ENCODE measurements around the gene TMEM245. TPM values are rescaled to one million over a fixed set of nuclear protein-coding genes. Genes with fewer than 3 reads are reported as not detected.

TMEM245 gene
- total and polyA plus RNA-seq, 4 donors = 34.7 to 82.8 (median 49.1) TPM

- no peaks in the 10 kb centered on the region for H3K4me1 ChIP-seq (ENCODE audit: control insufficient read depth, insufficient read depth, low read length)
- DNase-seq (ENCODE audit: low read depth in 4 of 6, low spot score in 6 of 6) = no peak
- H3K27me3 ChIP-seq (ENCODE audit: control insufficient read depth, insufficient read depth, low read length) = no peaks in the 10 kb centered on the region
- no CpG with 5 or more reads among the region's 2 CpGs for WGBS (ENCODE audit: insufficient coverage)
- H3K4me3 ChIP-seq (ENCODE audit: low read depth, low read length) = no peak overlapping the region
- H3K9me3 ChIP-seq (ENCODE audit: control insufficient read depth, insufficient read depth, low read length) = no peaks in the 10 kb centered on the region
- no peak overlapping the region for H3K27ac ChIP-seq (ENCODE audit: low read depth, low read length)
- peaks cover 4% of the 10 kb centered on the region for H3K36me3 ChIP-seq (ENCODE audit: control insufficient read depth, insufficient read depth, low read length)
Measured at GRCh38 chr9:109082091-109082620, 37.6 kb downstream of the TMEM245 start.

GRCh38 chr9:109074236-109074889 lies 45.4 kb downstream of the TMEM245 start:
- Histone ChIP-seq H3K4me3 (ENCODE audit: low read depth, low read length) (no peak overlapping the region), H3K36me3 (ENCODE audit: control insufficient read depth, insufficient read depth, low read length) (peaks cover 12% of the 10 kb centered on the region), H3K27me3 (ENCODE audit: control insufficient read depth, insufficient read depth, low read length) (no peaks in the 10 kb centered on the region), H3K9me3 (ENCODE audit: control insufficient read depth, insufficient read depth, low read length) (no peaks in the 10 kb centered on the region), H3K27ac (ENCODE audit: low read depth, low read length) (no peak overlapping the region), H3K4me1 (ENCODE audit: control insufficient read depth, insufficient read depth, low read length) (no peaks in the 10 kb centered on the region)
- no peak for DNase-seq (ENCODE audit: low read depth in 4 of 6, low spot score in 6 of 6)
- no CpG with 5 or more reads among the region's 7 CpGs for WGBS (ENCODE audit: insufficient coverage)

GRCh38 chr9:109072821-109073435 lies 46.8 kb downstream of the TMEM245 start:
- no peaks in the 10 kb centered on the region for H3K9me3 ChIP-seq (ENCODE audit: control insufficient read depth, insufficient read depth, low read length)
- H3K4me1 ChIP-seq (ENCODE audit: control insufficient read depth, insufficient read depth, low read length) = no peaks in the 10 kb centered on the region
- DNase-seq (ENCODE audit: low read depth in 4 of 6, low spot score in 6 of 6) = no peak
- no peak overlapping the region for H3K4me3 ChIP-seq (ENCODE audit: low read depth, low read length)
- H3K27me3 ChIP-seq (ENCODE audit: control insufficient read depth, insufficient read depth, low read length) = no peaks in the 10 kb centered on the region
- H3K36me3 ChIP-seq (ENCODE audit: control insufficient read depth, insufficient read depth, low read length) = peaks cover 20% of the 10 kb centered on the region
- no CpG with 5 or more reads among the region's 2 CpGs for WGBS (ENCODE audit: insufficient coverage)
- H3K27ac ChIP-seq (ENCODE audit: low read depth, low read length) = no peak overlapping the region

- WGBS (ENCODE audit: insufficient coverage) = 100% methylated on average over 5 of the region's 8 CpGs
Measured at GRCh38 chr9:109072133-109072692, 47.5 kb downstream of the TMEM245 start.

GRCh38 chr9:109068764-109069163 lies 51.0 kb downstream of the TMEM245 start:
- Histone ChIP-seq H3K27me3 (ENCODE audit: control insufficient read depth, insufficient read depth, low read length) (no peaks in the 10 kb centered on the region), H3K27ac (ENCODE audit: low read depth, low read length) (no peak overlapping the region), H3K4me1 (ENCODE audit: control insufficient read depth, insufficient read depth, low read length) (no peaks in the 10 kb centered on the region), H3K9me3 (ENCODE audit: control insufficient read depth, insufficient read depth, low read length) (no peaks in the 10 kb centered on the region), H3K4me3 (ENCODE audit: low read depth, low read length) (no peak overlapping the region), H3K36me3 (ENCODE audit: control insufficient read depth, insufficient read depth, low read length) (peaks cover 32% of the 10 kb centered on the region)
- WGBS (ENCODE audit: insufficient coverage) = 100% methylated on average over 1 of the region's 1 CpG
- DNase-seq (ENCODE audit: low read depth in 4 of 6, low spot score in 6 of 6) = no peak

More at GRCh38 chr9:109072133-109072692, 47.5 kb downstream of the TMEM245 start:
- Histone ChIP-seq H3K4me3 (ENCODE audit: low read depth, low read length) (no peak overlapping the region), H3K27me3 (ENCODE audit: control insufficient read depth, insufficient read depth, low read length) (no peaks in the 10 kb centered on the region), H3K9me3 (ENCODE audit: control insufficient read depth, insufficient read depth, low read length) (no peaks in the 10 kb centered on the region), H3K4me1 (ENCODE audit: control insufficient read depth, insufficient read depth, low read length) (no peaks in the 10 kb centered on the region), H3K27ac (ENCODE audit: low read depth, low read length) (no peak overlapping the region), H3K36me3 (ENCODE audit: control insufficient read depth, insufficient read depth, low read length) (peaks cover 24% of the 10 kb centered on the region)
- DNase-seq (ENCODE audit: low read depth in 4 of 6, low spot score in 6 of 6) = no peak

- no peak for DNase-seq (ENCODE audit: low read depth in 4 of 6, low spot score in 6 of 6)
- WGBS (ENCODE audit: insufficient coverage) = no CpG with 5 or more reads among the region's 2 CpGs
- H3K9me3 ChIP-seq (ENCODE audit: control insufficient read depth, insufficient read depth, low read length) = no peaks in the 10 kb centered on the region
- H3K4me3 ChIP-seq (ENCODE audit: low read depth, low read length) = no peak overlapping the region
- H3K27me3 ChIP-seq (ENCODE audit: control insufficient read depth, insufficient read depth, low read length) = no peaks in the 10 kb centered on the region
- H3K27ac ChIP-seq (ENCODE audit: low read depth, low read length) = no peak overlapping the region
- peaks cover 34% of the 10 kb centered on the region for H3K36me3 ChIP-seq (ENCODE audit: control insufficient read depth, insufficient read depth, low read length)
- H3K4me1 ChIP-seq (ENCODE audit: control insufficient read depth, insufficient read depth, low read length) = no peaks in the 10 kb centered on the region
Measured at GRCh38 chr9:109064963-109065702, 54.6 kb downstream of the TMEM245 start.

- Histone ChIP-seq H3K27me3 (ENCODE audit: control insufficient read depth, insufficient read depth, low read length) (no peaks in the 10 kb centered on the region), H3K9me3 (ENCODE audit: control insufficient read depth, insufficient read depth, low read length) (no peaks in the 10 kb centered on the region), H3K4me1 (ENCODE audit: control insufficient read depth, insufficient read depth, low read length) (no peaks in the 10 kb centered on the region), H3K4me3 (ENCODE audit: low read depth, low read length) (no peak overlapping the region), H3K27ac (ENCODE audit: low read depth, low read length) (no peak overlapping the region), H3K36me3 (ENCODE audit: control insufficient read depth, insufficient read depth, low read length) (peaks cover 35% of the 10 kb centered on the region)
- DNase-seq (ENCODE audit: low read depth in 4 of 6, low spot score in 6 of 6) = no peak
- WGBS (ENCODE audit: insufficient coverage) = 94% methylated on average over 2 of the region's 2 CpGs
Measured at GRCh38 chr9:109063760-109064159, 56.0 kb downstream of the TMEM245 start.

- no peaks in the 10 kb centered on the region for H3K9me3 ChIP-seq (ENCODE audit: control insufficient read depth, insufficient read depth, low read length)
- no peak overlapping the region for H3K27ac ChIP-seq (ENCODE audit: low read depth, low read length)
- H3K4me3 ChIP-seq (ENCODE audit: low read depth, low read length) = no peak overlapping the region
- H3K27me3 ChIP-seq (ENCODE audit: control insufficient read depth, insufficient read depth, low read length) = no peaks in the 10 kb centered on the region
- no peak for DNase-seq (ENCODE audit: low read depth in 4 of 6, low spot score in 6 of 6)
- WGBS (ENCODE audit: insufficient coverage) = 96% methylated on average over 4 of the region's 6 CpGs
- H3K4me1 ChIP-seq (ENCODE audit: control insufficient read depth, insufficient read depth, low read length) = no peaks in the 10 kb centered on the region
- peaks cover 30% of the 10 kb centered on the region for H3K36me3 ChIP-seq (ENCODE audit: control insufficient read depth, insufficient read depth, low read length)
Measured at GRCh38 chr9:109062543-109062942, 57.2 kb downstream of the TMEM245 start.

- Histone ChIP-seq H3K27me3 (ENCODE audit: control insufficient read depth, insufficient read depth, low read length) (no peaks in the 10 kb centered on the region), H3K36me3 (ENCODE audit: control insufficient read depth, insufficient read depth, low read length) (peaks cover 37% of the 10 kb centered on the region), H3K4me3 (ENCODE audit: low read depth, low read length) (no peak overlapping the region), H3K9me3 (ENCODE audit: control insufficient read depth, insufficient read depth, low read length) (no peaks in the 10 kb centered on the region), H3K27ac (ENCODE audit: low read depth, low read length) (no peak overlapping the region), H3K4me1 (ENCODE audit: control insufficient read depth, insufficient read depth, low read length) (no peaks in the 10 kb centered on the region)
- DNase-seq (ENCODE audit: low read depth in 4 of 6, low spot score in 6 of 6) = no peak
- 100% methylated on average over 1 of the region's 3 CpGs for whole genome bisulfite sequencing (ENCODE audit: insufficient coverage)
Measured at GRCh38 chr9:109060191-109060590, 59.6 kb downstream of the TMEM245 start.

Measured in spinal cord (tissue), 10 donors.